Central memory CD8-positive, alpha-beta T cell (primary cell): ENCODE data around the gene TMEM95.
"Not testable (repeated sequence)": the region's sequence is repeated elsewhere in the genome, so short reads cannot be mapped to it uniquely, and the experiment has no call there.

ENCODE experiments used
- ATAC-seq: fragments of 150-1000 bp; cut with Tn5 transposase; replicated peaks from 2 replicates; pipeline ENCODE4 v1.10.0; 2022; ENCODE audit warnings: mild to moderate bottlenecking, moderate FRiP score, moderate number of reproducible peaks; ENCODE audit not compliant: poor library complexity, severe bottlenecking; ENCODE audit errors: extremely low read depth
- DNase-seq, 2 donors: peaks; one replicate each; pipeline ENCODE4 v3.0.0; 2021; ENCODE audit warnings: low spot score in 2 of 2
- H3K27ac Mint-ChIP-seq: one replicate; pipeline ENCODE4 v1.8.0; 2022; ENCODE audit warnings: low read depth, mild to moderate bottlenecking, moderate library complexity, mixed read lengths
- H3K27me3 Mint-ChIP-seq: one replicate; pipeline ENCODE4 v1.8.0; 2022; ENCODE audit warnings: mixed read lengths
- H3K36me3 Mint-ChIP-seq: one replicate; pipeline ENCODE4 v1.8.0; 2022; ENCODE audit warnings: mild to moderate bottlenecking, moderate library complexity, mixed read lengths; ENCODE audit not compliant: insufficient read depth
- H3K4me1 Mint-ChIP-seq: one replicate; pipeline ENCODE4 v1.8.0; 2022; ENCODE audit warnings: mixed read lengths
- H3K4me3 Mint-ChIP-seq: one replicate; pipeline ENCODE4 v1.8.0; 2022; ENCODE audit warnings: mild to moderate bottlenecking, moderate library complexity, mixed read lengths
- H3K9me3 Mint-ChIP-seq: one replicate; pipeline ENCODE4 v1.8.0; 2022; ENCODE audit warnings: mixed read lengths

TMEM95 gene

DNA sequence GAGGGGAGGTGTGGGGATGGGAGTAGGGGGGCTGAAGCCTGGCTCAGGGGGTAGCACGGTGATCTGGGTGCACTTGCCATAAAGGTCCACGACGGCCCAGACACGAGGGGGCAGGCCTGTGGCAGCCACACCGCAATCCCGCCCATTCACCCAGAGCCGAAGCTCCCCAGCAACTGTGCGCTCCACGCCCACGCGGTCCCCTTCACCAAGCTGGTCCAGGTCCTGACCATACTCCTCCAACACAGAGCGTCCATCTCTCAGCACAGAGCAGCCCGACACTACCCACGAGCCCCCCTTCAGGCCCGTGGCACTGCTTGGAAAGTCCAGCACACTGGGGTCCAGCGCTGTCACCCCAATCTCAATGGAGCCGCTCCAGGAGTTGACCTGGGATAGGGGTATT is 27.5 kb upstream of the TMEM95 start:
- H3K27me3 Mint-ChIP-seq, result no peaks in the 10 kb centered on the region
- no peaks in the 10 kb centered on the region for H3K9me3 Mint-ChIP-seq
- peaks cover 12% of the 10 kb centered on the region for H3K36me3 Mint-ChIP-seq
- no peak overlapping the region for H3K27ac Mint-ChIP-seq
- DNase-seq (no peak), ATAC-seq (no peak)
- no peak overlapping the region for H3K4me3 Mint-ChIP-seq
- peaks cover 31% of the 10 kb centered on the region for H3K4me1 Mint-ChIP-seq

- peak overlapping the region; percentile 17 for H3K27ac Mint-ChIP-seq
- H3K36me3 Mint-ChIP-seq, result peaks cover 13% of the 10 kb centered on the region
- peaks cover 34% of the 10 kb centered on the region for H3K4me1 Mint-ChIP-seq
- no peaks in the 10 kb centered on the region for H3K9me3 Mint-ChIP-seq
- ATAC-seq (no peak), DNase-seq (no peak)
- H3K4me3 Mint-ChIP-seq, result peak overlapping the region; percentile 93
- no peaks in the 10 kb centered on the region for H3K27me3 Mint-ChIP-seq
These were observed 26.9 kb upstream of the TMEM95 start for GRCh38 chr17:7328009-7328408.

GRCh38 chr17:7328840-7329373 is 26.0 kb upstream of the TMEM95 start, which contains the start of gene NEURL4:
Gene NEURL4 (minus strand): TSS chr17:7329335. CDS start chr17:7329312, 23 bp downstream.
- H3K4me1 Mint-ChIP-seq, result peaks cover 39% of the 10 kb centered on the region
- DNase-seq (no peak), ATAC-seq (peak; percentile 35)
- H3K27me3 Mint-ChIP-seq, result no peaks in the 10 kb centered on the region
- H3K27ac Mint-ChIP-seq, result peak within 1 kb of the TSS; percentile 95
- peak within 1 kb of the TSS; percentile 93 for H3K4me3 Mint-ChIP-seq
- H3K36me3 Mint-ChIP-seq, result peaks cover 13% of the 10 kb centered on the region
- H3K9me3 Mint-ChIP-seq, result no peaks in the 10 kb centered on the region

DNA sequence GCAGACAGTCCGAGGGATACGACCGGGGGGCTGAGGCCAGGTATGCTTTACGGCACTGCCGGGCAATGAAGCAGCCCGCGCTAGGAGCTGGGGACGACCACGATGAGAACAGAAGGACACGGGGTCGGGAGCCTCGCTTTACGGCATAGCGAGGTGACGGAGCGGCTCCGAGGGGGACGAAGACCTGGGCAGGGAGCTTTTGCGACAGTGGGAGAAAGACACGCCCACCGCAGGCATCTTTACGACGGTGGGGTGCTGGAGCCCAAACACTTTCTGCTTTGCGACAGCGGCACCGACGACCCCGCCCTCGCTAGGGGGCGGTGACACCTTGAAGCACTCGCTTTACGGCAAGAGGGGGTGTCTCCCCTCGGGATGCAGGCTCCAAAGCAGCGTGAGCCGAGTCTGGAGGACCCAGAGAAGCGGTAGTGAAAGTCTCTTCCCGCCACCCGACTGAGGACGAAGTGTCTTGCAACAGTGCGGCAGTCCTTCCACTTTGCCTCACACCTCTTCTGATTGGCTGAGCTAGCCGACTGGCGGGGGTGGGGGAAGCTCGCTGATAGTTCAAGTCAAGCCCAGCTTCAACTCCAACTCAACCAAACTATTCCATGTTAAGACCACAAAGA is 25.5 kb upstream of the TMEM95 start:
- Mint-ChIP-seq H3K36me3 (peaks cover 12% of the 10 kb centered on the region), H3K27me3 (no peaks in the 10 kb centered on the region), H3K4me3 (peak overlapping the region; percentile 93), H3K9me3 (no peaks in the 10 kb centered on the region), H3K4me1 (peaks cover 34% of the 10 kb centered on the region), H3K27ac (peak overlapping the region; percentile 95)
- ATAC-seq (peak; percentile 62), DNase-seq (peak; percentile 90 to 94)

GRCh38 chr17:7329997-7330637 is 24.8 kb upstream of the TMEM95 start:
- peaks cover 12% of the 10 kb centered on the region for H3K36me3 Mint-ChIP-seq
- ATAC-seq, result peak; percentile 75

DNA sequence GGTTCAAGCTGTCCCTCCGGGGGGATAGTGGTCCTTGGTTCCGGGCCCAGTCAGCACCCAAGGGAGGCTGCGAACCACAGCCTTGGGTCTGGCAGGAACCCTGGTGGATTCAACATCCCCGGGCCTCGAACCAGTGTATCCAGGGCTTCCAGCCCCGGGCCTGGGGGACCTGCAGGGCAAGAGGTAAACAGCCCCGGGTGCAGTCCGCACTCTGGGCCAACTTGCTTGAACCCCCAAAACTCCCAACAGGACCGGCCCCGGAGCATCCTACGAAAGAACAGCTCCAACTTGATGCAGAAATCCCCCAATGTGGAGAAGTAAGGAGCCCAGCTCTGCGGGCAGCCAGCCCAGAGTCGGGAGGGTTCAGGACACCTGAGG is 24.3 kb upstream of the TMEM95 start:
- peaks cover 15% of the 10 kb centered on the region for H3K36me3 Mint-ChIP-seq
- H3K4me1 Mint-ChIP-seq, result peaks cover 40% of the 10 kb centered on the region
- DNase-seq, result no peak
- peak overlapping the region; percentile 93 for H3K4me3 Mint-ChIP-seq
- ATAC-seq, result no peak
- no peaks in the 10 kb centered on the region for H3K9me3 Mint-ChIP-seq
- no peak overlapping the region for H3K27ac Mint-ChIP-seq
- H3K27me3 Mint-ChIP-seq, result no peaks in the 10 kb centered on the region

More at GRCh38 chr17:7329997-7330637, 24.8 kb upstream of the TMEM95 start:
- Mint-ChIP-seq H3K27ac (peak overlapping the region; percentile 95), H3K4me3 (peak overlapping the region; percentile 93), H3K9me3 (no peaks in the 10 kb centered on the region), H3K4me1 (peaks cover 35% of the 10 kb centered on the region), H3K27me3 (no peaks in the 10 kb centered on the region)
- DNase-seq, result no peak

DNA sequence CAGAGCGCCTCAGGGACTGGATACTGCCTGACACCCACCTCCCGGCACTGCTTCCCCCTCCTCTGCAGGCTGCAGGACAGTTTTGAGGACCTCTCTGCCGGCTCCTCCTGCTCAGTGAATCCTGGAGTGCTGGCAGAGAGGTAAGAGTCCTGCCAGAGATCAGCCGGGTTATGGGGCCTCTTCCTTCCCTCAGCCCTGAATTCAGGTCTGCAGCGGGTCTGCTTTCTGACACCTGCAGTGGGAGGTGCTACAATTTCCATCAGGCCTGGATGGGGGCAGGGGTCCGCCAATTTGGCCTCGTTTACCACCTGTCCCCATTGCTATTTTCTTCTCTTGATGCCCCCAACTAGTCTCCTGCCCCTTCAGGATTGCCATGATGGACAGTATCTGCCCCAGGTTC is 22.8 kb upstream of the TMEM95 start:
- Mint-ChIP-seq H3K9me3 (no peaks in the 10 kb centered on the region), H3K27ac (no peak overlapping the region), H3K4me3 (peak overlapping the region; percentile 33), H3K4me1 (peaks cover 51% of the 10 kb centered on the region), H3K36me3 (peaks cover 14% of the 10 kb centered on the region), H3K27me3 (no peaks in the 10 kb centered on the region)
- DNase-seq (no peak), ATAC-seq (no peak)

DNA sequence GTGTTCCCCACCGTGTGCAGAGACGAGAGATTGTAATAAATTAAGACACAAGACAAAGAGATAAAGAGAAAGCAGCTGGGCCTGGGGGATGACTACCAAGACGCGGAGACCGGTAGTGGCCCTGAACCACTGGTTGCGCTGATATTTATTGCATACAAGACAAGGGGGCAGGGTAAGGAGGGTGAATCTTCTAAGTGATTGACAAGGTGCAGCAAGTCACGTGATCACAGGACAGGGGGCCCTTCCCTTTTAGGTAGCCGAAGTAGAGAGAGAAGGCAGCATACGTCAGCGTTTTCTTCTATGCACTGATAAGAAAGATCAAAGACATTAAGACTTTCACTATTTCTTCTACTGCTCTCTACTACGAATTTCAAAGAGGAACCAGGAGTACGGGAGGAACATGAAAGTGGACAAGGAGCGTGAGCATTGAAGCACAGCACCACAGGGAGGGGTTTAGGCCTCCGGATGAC is 22.3 kb upstream of the TMEM95 start:
- not testable (repeated sequence) for DNase-seq, H3K27me3 Mint-ChIP-seq, H3K9me3 Mint-ChIP-seq, H3K27ac Mint-ChIP-seq, ATAC-seq
- Mint-ChIP-seq H3K4me1 (peaks cover 57% of the 10 kb centered on the region), H3K36me3 (peaks cover 16% of the 10 kb centered on the region), H3K4me3 (peak overlapping the region; percentile 33)

DNA sequence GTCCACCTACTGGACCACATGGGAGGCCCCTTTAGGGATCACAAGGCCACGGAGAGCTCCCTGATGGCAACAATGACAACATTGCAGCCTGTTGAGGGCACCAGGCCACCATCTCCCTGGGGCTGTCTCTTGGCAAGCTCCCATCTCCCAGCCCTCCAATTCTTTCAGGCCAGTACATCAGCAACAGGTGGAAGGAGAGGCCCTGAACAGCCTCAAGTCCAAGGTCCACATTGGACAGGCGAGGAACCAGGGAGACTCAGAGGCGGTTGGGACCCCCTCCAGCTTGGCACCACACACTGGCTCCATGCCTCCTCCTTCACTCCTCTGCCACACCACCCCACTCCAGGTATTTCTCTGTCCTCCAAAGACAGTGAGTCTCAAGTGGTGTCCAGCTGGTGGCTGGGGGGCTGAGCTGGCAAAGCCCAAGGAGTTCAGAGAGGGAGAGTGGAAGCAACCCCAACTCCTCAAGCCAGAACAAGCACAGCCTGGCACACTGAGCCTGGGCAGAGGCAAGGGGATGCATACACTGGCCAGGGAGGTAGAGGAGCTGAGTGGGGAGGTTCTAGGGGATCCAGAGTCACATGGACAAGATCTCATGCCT is 19.9 kb upstream of the TMEM95 start:
- no peak for DNase-seq
- H3K4me1 Mint-ChIP-seq, result peaks cover 49% of the 10 kb centered on the region

DNA sequence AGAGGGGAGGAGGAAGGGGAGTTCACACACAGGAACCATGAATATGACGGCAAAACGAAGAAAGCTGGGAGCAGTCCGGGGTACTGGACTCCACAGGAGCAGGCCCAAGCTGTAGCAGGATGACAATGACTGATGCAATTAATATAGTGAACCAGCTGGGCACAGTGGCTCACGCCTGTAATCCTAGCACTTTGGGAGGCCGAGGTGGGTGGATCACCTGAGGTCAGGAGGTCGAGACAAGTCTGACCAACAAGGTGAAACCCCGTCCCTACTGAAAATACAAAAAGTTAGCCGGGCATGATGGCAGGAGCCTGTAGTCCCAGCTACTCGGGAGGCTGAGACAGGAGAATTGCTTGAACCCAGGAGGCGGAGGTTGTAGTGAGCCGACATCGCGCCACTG is 19.2 kb upstream of the TMEM95 start:
- H3K36me3 Mint-ChIP-seq, result peaks cover 26% of the 10 kb centered on the region
- H3K27ac Mint-ChIP-seq, result peak overlapping the region; percentile 77
- peaks cover 49% of the 10 kb centered on the region for H3K4me1 Mint-ChIP-seq
- H3K9me3 Mint-ChIP-seq, H3K27me3 Mint-ChIP-seq, DNase-seq, ATAC-seq: not testable (repeated sequence)
- H3K4me3 Mint-ChIP-seq, result peak overlapping the region; percentile 92

More for the DNA sequence above, 19.9 kb upstream of the TMEM95 start:
- Mint-ChIP-seq H3K9me3 (no peaks in the 10 kb centered on the region), H3K36me3 (peaks cover 23% of the 10 kb centered on the region), H3K27ac (peak overlapping the region; percentile 77), H3K4me3 (peak overlapping the region; percentile 92), H3K27me3 (no peaks in the 10 kb centered on the region)
- no peak for ATAC-seq

DNA sequence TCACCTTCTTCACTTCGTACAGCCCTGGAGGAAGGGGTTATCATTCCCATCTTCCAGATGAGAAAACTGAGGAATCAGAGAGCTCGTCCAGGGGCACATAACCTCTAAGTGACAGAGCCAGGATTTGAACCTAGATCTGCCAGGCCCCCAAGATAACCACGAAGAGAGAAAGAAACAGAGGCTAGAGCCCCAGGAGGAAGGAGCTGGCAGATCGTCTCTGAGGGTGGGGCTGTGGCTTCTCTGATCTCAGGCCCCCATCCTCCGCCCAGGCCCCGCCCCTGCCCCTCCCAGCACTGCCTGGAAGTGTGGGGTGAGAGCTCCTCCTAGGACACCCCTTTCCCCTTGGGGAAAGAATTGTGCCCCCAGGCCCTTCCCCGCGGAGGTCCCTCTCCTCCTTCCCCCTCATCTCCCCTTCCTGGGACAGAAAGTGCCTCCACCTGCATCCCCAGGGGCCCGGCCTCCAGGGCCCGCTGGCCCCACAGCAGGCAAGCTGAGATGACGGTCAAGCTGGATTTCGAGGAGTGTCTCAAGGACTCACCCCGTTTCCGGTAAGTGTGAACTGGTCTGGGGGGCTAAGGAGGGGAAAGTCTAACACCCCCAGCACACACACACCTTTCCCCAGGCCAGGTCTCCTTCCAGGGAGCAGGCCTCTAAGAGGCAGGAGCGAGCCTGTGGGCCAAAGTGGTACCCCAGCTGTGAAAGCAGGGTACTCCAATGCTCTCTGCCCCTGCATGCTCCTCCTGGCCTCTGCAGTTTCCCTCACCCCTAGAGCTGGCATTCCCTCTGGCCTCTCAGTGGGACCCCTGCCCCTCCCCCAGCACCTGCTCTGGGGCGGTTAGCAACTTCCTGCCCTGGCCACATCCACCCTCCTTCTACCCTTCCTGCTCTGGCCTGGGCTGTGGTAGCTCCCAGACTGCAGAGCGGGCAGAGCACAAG is 18.4 kb upstream of the TMEM95 start, which contains the start of gene ACAP1:
Gene ACAP1 (plus strand): TSS at position 290 of the 936 bp plus-strand sequence. CDS start 206 bp downstream, at position 496.
- Mint-ChIP-seq H3K27me3 (no peaks in the 10 kb centered on the region), H3K4me3 (peak within 1 kb of the TSS; percentile 92), H3K36me3 (peaks cover 28% of the 10 kb centered on the region), H3K9me3 (no peaks in the 10 kb centered on the region), H3K4me1 (peaks cover 52% of the 10 kb centered on the region), H3K27ac (peak within 1 kb of the TSS; percentile 77)
- ATAC-seq (peak; percentile 98), DNase-seq (peak in 1 of 2 donors; percentile 61)

- DNase-seq, H3K27me3 Mint-ChIP-seq, H3K9me3 Mint-ChIP-seq, ATAC-seq: not testable (repeated sequence)
- Mint-ChIP-seq H3K4me1 (peaks cover 50% of the 10 kb centered on the region), H3K36me3 (peaks cover 36% of the 10 kb centered on the region), H3K27ac (peak overlapping the region; percentile 77), H3K4me3 (peak overlapping the region; percentile 92)
These were observed 17.4 kb upstream of the TMEM95 start for GRCh38 chr17:7337600-7337999.
